HG03571 (cell line): Measurements from ENCODE around the gene CENATAC.
"Not testable (repeated sequence)": the region's sequence is repeated elsewhere in the genome, so short reads cannot be mapped to it uniquely, and the experiment has no call there.

Source experiments
- ATAC-seq: cut with Tn5 transposase; IDR thresholded peaks from one replicate; pipeline ENCODE4 v1.9.1; 2021; ENCODE audit not compliant: unreplicated experiment

Gene CENATAC

DNA sequence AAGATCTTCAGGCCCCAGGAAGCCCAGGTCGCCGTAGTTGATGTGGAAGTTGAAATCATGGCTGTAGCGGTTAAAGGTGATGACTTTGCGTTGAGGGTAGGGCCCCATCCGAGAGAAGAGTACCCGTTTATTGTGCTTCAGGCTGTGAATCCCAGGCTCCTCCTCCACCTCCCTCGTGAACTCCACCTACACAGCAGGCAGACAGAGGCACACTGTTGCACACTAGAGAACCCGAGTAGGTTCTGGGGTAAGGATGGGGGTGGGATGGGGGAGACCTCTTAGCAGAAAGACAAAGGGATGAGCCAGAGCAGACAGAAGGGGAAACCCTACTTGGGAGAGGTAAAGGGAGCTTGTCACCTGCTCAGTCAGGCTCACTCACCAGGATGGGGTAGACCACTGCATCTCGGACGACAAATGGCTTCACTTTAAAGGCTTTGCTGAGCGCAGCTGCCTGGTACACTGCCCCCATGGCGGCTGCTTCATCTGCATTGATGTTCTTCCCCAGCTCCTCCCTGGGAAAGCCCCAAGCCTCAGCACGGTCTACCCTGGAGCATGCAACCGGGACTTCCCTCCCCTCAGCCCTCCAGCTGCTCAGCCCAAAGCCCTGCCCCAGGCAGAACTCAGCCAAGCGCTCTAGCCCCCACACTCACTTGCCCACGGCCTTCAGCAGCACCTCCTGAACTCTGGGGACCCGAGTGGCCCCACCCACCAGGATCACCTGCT is 53.7 kb downstream of the CENATAC start:
- no peak for ATAC-seq

DNA sequence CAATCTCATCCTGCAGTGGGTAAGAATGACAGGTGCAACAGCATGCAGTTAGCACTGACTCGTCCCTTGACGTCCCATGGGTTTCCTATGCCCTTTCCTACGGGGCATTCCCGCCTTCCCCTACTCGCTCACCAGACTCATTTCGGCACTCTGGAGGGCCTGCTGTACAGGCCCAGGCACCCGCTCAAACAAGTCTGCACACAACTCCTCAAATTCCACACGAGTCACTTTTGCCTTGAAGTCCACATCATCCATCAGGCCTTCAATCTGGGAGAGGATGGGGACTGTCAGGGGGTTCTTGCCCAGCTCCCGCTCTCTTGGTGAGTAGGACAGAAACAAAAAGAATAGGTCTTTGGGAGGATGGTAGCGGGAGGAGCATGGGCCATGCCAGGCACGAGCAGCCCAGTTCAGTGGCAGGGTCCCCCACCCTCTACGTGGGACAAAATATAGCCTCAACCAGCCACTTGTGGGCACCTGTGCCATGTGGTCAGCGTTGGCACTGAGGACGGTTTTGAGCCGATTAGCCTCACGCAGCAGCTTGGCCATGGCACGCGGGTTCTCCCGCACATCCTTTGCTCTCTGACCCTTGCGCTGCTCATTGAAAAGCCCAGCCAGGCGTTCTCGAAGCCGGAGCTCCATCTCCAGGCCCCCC is 54.4 kb downstream of the CENATAC start:
- no peak for ATAC-seq

DNA sequence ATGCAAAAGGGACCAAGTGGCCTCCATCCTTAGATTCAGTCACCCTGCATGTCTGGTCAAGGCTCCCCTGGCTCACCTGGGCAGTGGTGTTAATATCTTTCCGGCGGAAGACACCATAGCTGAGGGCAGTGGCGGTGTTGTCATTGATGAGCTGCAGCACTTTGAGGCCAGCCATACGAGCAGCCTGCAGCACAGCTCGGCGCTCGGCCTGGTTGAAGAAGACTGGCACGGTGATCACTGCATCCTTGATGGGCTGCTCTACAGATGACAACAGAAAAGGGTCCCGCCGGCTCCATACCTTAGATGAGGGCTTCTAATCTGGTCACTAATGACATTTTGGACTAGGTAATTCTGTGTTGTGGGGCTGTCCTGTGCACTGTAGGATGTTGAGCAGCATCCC is 56.5 kb downstream of the CENATAC start:
- no peak for ATAC-seq

DNA sequence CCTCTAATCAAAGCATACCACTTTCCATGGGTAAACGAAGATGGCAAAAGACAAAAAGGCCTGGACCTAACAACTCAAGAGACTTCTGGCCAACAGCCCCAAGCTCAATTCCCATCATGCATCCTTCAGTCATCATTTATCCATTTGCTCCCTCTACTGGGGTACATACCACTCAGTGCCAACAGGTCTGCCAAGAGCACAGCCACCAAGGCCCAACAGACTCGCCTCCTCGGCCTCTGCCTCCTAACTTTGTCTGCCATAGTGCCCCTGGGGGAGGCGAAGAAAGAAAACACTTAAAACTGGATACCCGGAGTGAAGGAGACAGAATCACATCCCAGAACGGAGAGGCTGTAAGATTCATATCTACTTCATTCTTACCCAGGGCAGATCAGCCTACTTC is 58.0 kb downstream of the CENATAC start:
- no peak for ATAC-seq

DNA sequence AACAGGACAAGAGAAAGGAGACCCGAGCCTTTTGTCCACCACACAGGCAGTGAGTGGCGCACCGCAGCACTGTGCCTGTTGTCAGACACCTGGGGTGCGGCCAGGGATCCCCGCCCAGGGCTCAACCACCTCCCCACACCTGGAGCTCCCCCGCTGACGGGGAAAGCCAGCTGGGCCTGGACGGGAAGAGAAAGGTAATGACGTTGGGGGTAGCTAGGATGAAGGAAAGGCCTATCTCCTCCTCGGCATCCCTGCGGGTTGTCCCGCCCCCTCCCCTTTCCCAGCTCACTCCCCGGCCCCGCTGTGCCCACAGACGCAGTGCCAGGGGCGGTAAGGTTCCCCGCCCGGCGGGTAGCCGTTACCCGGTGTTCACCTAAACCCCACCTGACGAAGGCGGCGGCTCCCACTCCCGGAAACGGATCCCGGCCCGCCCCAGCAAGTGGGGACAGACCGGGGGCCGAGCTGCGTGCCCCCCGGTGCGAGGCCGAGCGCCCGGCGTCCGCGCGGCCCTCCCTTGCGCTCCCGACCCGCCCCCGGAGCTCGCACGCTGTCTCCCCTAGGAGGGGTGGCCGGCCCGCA is 58.6 kb downstream of the CENATAC start:
- no peak for ATAC-seq

DNA sequence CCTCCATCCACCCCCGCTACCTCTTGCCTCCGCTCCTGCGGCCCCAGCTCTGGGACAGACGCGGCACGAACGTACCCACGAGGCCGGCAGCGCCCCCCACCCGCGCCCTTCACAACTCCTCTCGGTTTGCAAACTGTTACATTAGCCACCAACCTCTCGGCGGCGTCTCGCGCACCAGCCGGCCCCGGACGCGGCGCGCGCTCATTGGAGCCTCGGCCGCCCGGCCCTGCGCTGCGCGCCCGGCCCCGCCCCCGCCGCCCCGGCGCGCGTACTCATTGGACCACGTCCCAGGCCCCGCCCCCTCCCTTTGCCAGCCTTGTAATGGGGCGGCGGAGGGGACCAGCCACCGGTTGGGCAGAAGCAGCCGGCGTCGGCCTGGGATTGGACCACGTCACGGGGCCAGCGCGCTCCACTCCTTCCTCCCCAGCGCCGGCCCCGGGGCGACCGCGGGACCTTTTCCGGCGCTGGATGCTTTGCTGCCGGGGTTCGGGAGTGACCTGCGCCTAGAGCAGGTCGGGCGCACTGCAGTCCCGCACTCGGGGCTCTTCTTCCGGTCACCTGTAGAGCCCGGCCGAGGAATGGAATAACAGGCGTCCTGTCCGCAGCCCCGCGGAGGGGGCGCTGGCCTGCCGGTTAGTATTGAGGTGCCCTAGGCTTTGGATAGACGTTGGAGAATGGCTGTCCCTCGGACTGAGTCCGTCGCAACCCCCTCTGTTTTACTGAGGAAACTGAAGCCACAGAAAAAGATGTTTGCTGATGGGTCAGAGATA is 59.2 kb downstream of the CENATAC start, which contains the start of gene HYOU1:
Gene HYOU1, minus strand, starts transcription at position 206 of the 770 bp plus-strand sequence. CDS start 1,045 bp downstream, outside the sequence.
- peak; percentile 90 for ATAC-seq

DNA sequence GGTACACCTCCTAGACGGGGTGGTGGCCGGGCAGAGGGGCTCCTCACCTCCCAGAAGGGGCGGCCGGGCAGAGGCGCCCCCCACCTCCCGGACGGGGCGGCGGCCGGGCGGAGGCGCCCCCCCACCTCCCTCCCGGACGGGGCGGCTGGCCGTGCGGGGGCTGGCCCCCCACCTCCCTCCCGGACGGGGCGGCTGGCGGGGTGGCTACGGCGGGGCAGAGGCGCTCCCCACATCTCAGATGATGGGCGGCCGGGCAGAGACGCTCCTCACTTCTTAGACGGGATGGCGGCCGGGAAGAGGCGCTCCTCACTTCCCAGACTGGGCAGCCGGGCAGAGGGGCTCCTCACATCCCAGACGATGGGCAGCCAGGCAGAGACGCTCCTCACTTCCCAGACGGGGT is 61.2 kb downstream of the CENATAC start:
- not testable (repeated sequence) for ATAC-seq

DNA sequence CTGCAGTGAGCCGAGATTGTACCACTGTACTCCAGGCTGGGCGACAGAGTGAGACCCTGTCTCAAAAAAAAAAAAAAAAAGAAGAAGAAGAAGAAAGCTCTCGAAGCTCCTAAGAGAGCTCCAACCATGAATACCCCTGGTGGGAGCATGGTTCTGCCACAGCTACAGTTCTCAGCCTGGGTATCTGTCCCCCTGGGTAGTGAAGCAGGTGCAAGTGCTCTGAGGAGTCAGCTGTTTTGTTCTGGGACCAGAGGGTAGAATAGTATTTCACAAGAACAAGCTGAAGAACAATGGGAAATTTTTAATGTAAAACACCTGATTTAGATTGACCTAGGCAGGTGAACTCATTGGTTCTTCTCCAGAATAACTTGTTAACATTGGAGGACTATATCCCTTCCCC is 63.3 kb downstream of the CENATAC start:
- ATAC-seq = no peak

DNA sequence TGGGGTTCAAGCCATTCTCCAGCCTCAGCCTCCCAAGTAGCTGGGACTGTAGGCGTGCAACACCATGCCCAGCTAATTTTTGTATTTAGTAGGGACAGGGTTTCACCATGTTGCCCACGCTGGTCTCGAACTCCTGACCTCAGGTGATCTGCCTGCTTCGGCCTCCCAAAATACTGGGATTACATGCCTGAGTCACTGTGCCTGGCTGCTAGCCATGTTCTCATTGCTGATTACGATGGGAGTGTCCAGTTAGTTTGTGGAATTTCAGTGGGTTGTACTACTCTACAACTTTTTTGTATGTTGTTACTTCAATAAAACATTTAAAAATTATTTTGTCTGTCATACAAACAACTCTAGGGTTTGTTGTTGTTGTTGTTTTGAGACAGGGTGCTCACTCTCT is 64.8 kb downstream of the CENATAC start:
- no peak for ATAC-seq

DNA sequence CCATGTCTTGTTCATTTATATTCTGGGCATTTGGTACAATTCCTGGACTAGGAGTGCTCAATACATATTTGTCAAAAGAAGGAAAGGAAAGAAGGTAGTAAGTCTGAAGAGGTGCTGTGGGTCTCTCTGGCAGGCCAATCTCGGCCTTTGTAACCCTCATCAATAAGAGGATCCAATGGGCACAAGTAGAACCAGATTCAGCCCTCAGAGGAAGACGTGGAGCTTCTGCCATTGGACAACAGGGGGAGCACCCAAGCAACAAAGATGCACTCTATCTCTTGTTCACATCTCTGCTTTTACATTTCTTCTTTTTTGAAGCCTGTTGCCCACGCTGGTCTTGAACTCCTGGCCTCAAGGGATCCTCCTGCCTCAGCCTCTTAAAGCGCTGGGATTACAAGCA is 67.4 kb downstream of the CENATAC start:
- no peak for ATAC-seq
